OCI-LY1 (cell line): ENCODE results near the gene FOXS1.

Source experiments
- H2AFZ ChIP-seq: fragments of 200-600 bp; sonication (generic), shearing (Covaris generic); 2 replicates; pipeline ENCODE4 v1.6.0; 2014; ENCODE audit warnings: antibody characterized with exemption, mild to moderate bottlenecking, low read length
- H3F3A ChIP-seq: fragments of 200-600 bp; sonication (generic), shearing (Covaris generic); 2 replicates; pipeline ENCODE4 v1.6.0; 2014; ENCODE audit warnings: mild to moderate bottlenecking, antibody characterized with exemption, low read length, moderate library complexity; ENCODE audit not compliant: insufficient read depth
- H3K27ac ChIP-seq: fragments of 200-600 bp; sonication (generic); 2 replicates; pipeline ENCODE4 v1.5.1; 2014; ENCODE audit warnings: low read length, mixed run types, mild to moderate bottlenecking, low read depth; ENCODE audit not compliant: poor library complexity, severe bottlenecking
- H3K27me3 ChIP-seq: fragments of 200-600 bp; sonication (generic); 2 replicates; pipeline ENCODE4 v1.6.0; 2014; ENCODE audit warnings: antibody characterized with exemption, mild to moderate bottlenecking, low read length, moderate library complexity; ENCODE audit not compliant: insufficient read depth
- H3K36me3 ChIP-seq: fragments of 200-600 bp; sonication (generic); 2 replicates; pipeline ENCODE4 v1.6.1; 2014; ENCODE audit warnings: mild to moderate bottlenecking, antibody characterized with exemption, low read length, moderate library complexity, mixed read lengths; ENCODE audit not compliant: insufficient read depth
- H3K4me1 ChIP-seq: fragments of 200-600 bp; sonication (generic); 2 replicates; pipeline ENCODE4 v1.5.1; 2014; ENCODE audit warnings: mild to moderate bottlenecking, low read length, moderate library complexity; ENCODE audit not compliant: insufficient read depth, severe bottlenecking
- H3K4me2 ChIP-seq: fragments of 200-600 bp; sonication (generic), shearing (Covaris generic); 2 replicates; pipeline ENCODE4 v1.6.1; 2014; ENCODE audit warnings: low read length
- H3K4me3 ChIP-seq: fragments of 200-600 bp; sonication (generic); 2 replicates; pipeline ENCODE4 v1.5.1; 2014; ENCODE audit warnings: low read length, low read depth, mild to moderate bottlenecking, mixed read lengths; ENCODE audit not compliant: poor library complexity, severe bottlenecking
- H3K79me2 ChIP-seq: fragments of 200-600 bp; shearing (Covaris generic); 2 replicates; pipeline ENCODE4 v1.6.1; 2016; ENCODE audit warnings: mixed run types, low read length, mixed read lengths; ENCODE audit not compliant: insufficient read depth
- H3K9ac ChIP-seq: fragments of 200-600 bp; sonication (generic), shearing (Covaris generic); 2 replicates; pipeline ENCODE4 v1.6.1; 2014; ENCODE audit warnings: mild to moderate bottlenecking, low read length, mixed read lengths
- H3K9me2 ChIP-seq: fragments of 200-600 bp; sonication (generic), shearing (Covaris generic); 2 replicates; pipeline ENCODE4 v1.6.1; 2014; ENCODE audit warnings: low read depth, mild to moderate bottlenecking, low read length, mixed read lengths
- H3K9me3 ChIP-seq: fragments of 200-600 bp; shearing (Covaris generic); 2 replicates; pipeline ENCODE4 v1.6.1; 2014; ENCODE audit warnings: low read length, mixed read lengths
- H4K20me1 ChIP-seq: fragments of 200-600 bp; sonication (generic), shearing (Covaris generic); 2 replicates; pipeline ENCODE4 v1.6.0; 2016; ENCODE audit warnings: mild to moderate bottlenecking, low read length; ENCODE audit not compliant: insufficient read depth
- CTCF ChIP-seq: fragments of 200-600 bp; sonication (generic), shearing (Covaris generic); IDR thresholded peaks from 2 replicates; pipeline ENCODE4 v1.5.1; 2017; ENCODE audit warnings: mild to moderate bottlenecking, antibody characterized with exemption, low read length, moderate library complexity, mixed read lengths
- EZH2 ChIP-seq: fragments of 200-600 bp; sonication (generic), shearing (Covaris generic); IDR thresholded peaks from 2 replicates; pipeline ENCODE4 v1.8.0; 2017; ENCODE audit warnings: borderline replicate concordance, mixed run types, mild to moderate bottlenecking, antibody characterized with exemption, low read length, moderate library complexity, mixed read lengths

FOXS1 gene

GRCh38 chr20:31811796-31812728, 33.3 kb downstream of the FOXS1 start:
- H3K36me3 ChIP-seq = peaks cover 4% of the 10 kb centered on the region; the same call in 1 of the 2 replicates
- no peak overlapping the region for H3K9ac ChIP-seq
- H3K9me2 ChIP-seq = no peaks in the 10 kb centered on the region
- H4K20me1 ChIP-seq = no peaks in the 10 kb centered on the region
- no peaks in the 10 kb centered on the region for H3F3A ChIP-seq
- H3K79me2 ChIP-seq = no peaks in the 10 kb centered on the region
- no peak overlapping the region for H3K27ac ChIP-seq
- no peaks in the 10 kb centered on the region for H3K9me3 ChIP-seq
- no peaks in the 10 kb centered on the region for H3K4me1 ChIP-seq
- no peak overlapping the region for H3K4me2 ChIP-seq
- H3K27me3 ChIP-seq = no peaks in the 10 kb centered on the region
- H3K4me3 ChIP-seq = no peak overlapping the region
- TF ChIP-seq EZH2 (no peak), CTCF (no peak)
- H2AFZ ChIP-seq = no peak overlapping the region

- no peak overlapping the region for H3K27ac ChIP-seq
- TF ChIP-seq CTCF = no peak
- TF ChIP-seq EZH2 = no peak
- H3F3A ChIP-seq = no peaks in the 10 kb centered on the region
- peaks cover 10% of the 10 kb centered on the region; the same call in 1 of the 2 replicates for H3K36me3 ChIP-seq
- no peak overlapping the region for H3K4me2 ChIP-seq
- no peaks in the 10 kb centered on the region for H3K9me3 ChIP-seq
- H3K4me1 ChIP-seq = no peaks in the 10 kb centered on the region
- H3K4me3 ChIP-seq = no peak overlapping the region
- H3K27me3 ChIP-seq = no peaks in the 10 kb centered on the region
- no peak overlapping the region for H2AFZ ChIP-seq
- no peaks in the 10 kb centered on the region for H3K79me2 ChIP-seq
- no peak overlapping the region for H3K9ac ChIP-seq
- no peaks in the 10 kb centered on the region for H4K20me1 ChIP-seq
- no peaks in the 10 kb centered on the region for H3K9me2 ChIP-seq
These were observed 34.2 kb downstream of the FOXS1 start for GRCh38 chr20:31811198-31811597.

GRCh38 chr20:31809661-31810060, 35.7 kb downstream of the FOXS1 start:
- Histone ChIP-seq H3K9me3 (no peaks in the 10 kb centered on the region), H4K20me1 (no peaks in the 10 kb centered on the region), H3F3A (no peaks in the 10 kb centered on the region), H3K4me2 (no peak overlapping the region), H3K9me2 (no peaks in the 10 kb centered on the region), H3K79me2 (no peaks in the 10 kb centered on the region), H3K36me3 (peaks cover 19% of the 10 kb centered on the region; the same call in 1 of the 2 replicates), H3K4me1 (no peaks in the 10 kb centered on the region), H3K9ac (no peak overlapping the region), H3K27ac (no peak overlapping the region), H2AFZ (no peak overlapping the region), H3K4me3 (no peak overlapping the region), H3K27me3 (no peaks in the 10 kb centered on the region)
- TF ChIP-seq CTCF (no peak), EZH2 (no peak)
